ENCODE measurements around the gene ARMC5. TPM values are rescaled to one million over a fixed set of nuclear protein-coding genes. Genes with fewer than 3 reads are reported as not detected.
"Not testable (repeated sequence)": the region's sequence is repeated elsewhere in the genome, so short reads cannot be mapped to it uniquely, and the experiment has no call there.

The ARMC5 gene
- total RNA-seq, 1 donor from 2014 or later: 4.2 TPM

DNA sequence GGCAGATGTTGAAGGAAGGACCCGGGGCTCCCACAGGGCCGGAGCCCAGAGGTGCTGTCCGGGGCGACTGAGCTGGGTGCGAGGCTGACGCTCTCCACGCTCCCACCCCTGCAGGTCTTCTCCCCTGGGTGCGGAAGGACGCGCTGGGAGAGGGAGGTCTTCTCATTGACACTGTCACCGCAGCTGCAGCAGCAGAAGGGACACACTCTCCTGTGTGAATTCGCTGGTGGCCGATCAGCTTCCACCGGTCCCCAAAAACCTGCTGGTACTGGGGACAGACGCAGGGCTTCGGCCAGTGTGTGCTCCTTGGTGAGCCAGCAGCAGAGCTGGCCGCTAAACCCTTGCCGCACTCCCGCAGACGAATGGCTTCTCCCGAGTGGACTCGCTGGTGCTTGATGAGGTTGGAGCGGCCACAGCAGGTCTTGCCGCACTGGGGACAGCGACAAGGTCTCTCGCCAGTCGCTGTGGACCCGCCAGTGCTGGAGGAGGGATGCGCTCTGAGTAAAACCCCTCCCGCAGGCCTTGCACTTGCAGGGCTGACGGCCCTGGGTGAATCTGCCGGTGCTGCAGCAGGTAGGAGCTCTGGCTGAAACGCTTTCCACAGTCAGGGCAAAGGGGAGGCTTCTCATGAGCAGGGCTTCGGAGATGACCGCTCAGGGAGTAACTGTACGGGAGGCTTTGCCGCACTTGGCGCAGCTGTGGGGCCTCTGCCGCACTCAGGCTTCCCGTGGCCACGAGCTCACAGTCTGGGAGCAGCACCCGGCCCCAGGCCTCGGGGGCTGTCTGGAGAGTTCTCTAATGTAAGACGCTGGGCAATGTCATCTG is 22.9 kb upstream of the ARMC5 start:
- no peak overlapping the region for H3K4me3 ChIP-seq (ENCODE audit: low read depth, low read length)
- TF ChIP-seq, protein P1, sequence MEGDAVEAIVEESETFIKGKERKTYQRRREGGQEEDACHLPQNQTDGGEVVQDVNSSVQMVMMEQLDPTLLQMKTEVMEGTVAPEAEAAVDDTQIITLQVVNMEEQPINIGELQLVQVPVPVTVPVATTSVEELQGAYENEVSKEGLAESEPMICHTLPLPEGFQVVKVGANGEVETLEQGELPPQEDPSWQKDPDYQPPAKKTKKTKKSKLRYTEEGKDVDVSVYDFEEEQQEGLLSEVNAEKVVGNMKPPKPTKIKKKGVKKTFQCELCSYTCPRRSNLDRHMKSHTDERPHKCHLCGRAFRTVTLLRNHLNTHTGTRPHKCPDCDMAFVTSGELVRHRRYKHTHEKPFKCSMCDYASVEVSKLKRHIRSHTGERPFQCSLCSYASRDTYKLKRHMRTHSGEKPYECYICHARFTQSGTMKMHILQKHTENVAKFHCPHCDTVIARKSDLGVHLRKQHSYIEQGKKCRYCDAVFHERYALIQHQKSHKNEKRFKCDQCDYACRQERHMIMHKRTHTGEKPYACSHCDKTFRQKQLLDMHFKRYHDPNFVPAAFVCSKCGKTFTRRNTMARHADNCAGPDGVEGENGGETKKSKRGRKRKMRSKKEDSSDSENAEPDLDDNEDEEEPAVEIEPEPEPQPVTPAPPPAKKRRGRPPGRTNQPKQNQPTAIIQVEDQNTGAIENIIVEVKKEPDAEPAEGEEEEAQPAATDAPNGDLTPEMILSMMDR (IDR thresholded peaks at IDR 0.05; ENCODE audit: insufficient read depth, low read length, severe bottlenecking): no peak
- FAIRE-seq: no peak
- no peaks in the 10 kb centered on the region for H3K27me3 ChIP-seq (ENCODE audit: control insufficient read depth, insufficient read depth, low read length)
- DNase-seq (ENCODE audit: low read depth): no peak
- H3K36me3 ChIP-seq (ENCODE audit: control insufficient read depth, insufficient read depth, low read length): no peaks in the 10 kb centered on the region

DNA sequence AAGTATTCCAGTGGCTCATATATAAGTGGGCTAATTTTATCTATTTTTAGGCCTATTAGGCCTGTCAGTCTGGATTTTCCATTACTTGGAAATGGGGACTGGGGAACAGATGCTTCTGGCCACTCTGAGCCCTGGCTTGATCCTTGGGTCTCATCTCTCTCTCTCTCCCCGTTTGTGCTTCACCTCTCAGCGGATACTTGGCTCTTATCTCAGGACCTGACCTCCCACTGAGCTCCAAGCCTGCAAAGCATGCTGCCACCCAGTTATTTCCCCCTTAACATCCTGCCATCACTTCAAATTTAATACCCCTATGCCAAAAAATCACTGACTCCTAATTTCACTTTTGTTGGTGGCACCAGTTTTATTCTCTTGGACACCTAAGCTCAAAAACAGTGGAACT is 20.9 kb upstream of the ARMC5 start:
- Histone ChIP-seq H3K36me3 (ENCODE audit: control insufficient read depth, insufficient read depth, low read length) (no peaks in the 10 kb centered on the region), H3K4me3 (ENCODE audit: low read depth, low read length) (no peak overlapping the region), H3K27me3 (ENCODE audit: control insufficient read depth, insufficient read depth, low read length) (no peaks in the 10 kb centered on the region)
- DNase-seq (ENCODE audit: low read depth) (no peak), FAIRE-seq (no peak)
- TF ChIP-seq, protein P1 (IDR thresholded peaks at IDR 0.05; ENCODE audit: insufficient read depth, low read length, severe bottlenecking): no peak

DNA sequence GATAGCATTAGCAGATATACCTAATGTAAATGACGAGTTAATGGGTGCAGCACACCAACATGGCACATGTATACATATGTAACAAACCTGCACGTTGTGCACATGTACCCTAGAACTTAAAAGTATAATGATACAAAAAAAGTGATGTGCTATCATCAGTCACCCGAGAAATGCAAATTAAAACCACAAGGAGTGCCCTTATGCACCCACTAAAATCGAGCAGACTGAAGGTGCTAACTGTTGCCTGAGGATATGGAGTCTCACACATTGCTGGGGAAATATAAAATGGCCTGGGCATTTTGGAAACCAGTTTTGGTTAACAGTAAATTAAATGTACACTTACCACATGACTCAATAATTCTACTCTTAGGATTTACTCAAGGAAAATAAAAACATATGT is 20.3 kb upstream of the ARMC5 start:
- not testable (repeated sequence) for FAIRE-seq; H3K36me3 ChIP-seq (ENCODE audit: control insufficient read depth, insufficient read depth, low read length); H3K4me3 ChIP-seq (ENCODE audit: low read depth, low read length); H3K27me3 ChIP-seq (ENCODE audit: control insufficient read depth, insufficient read depth, low read length); DNase-seq (ENCODE audit: low read depth)

DNA sequence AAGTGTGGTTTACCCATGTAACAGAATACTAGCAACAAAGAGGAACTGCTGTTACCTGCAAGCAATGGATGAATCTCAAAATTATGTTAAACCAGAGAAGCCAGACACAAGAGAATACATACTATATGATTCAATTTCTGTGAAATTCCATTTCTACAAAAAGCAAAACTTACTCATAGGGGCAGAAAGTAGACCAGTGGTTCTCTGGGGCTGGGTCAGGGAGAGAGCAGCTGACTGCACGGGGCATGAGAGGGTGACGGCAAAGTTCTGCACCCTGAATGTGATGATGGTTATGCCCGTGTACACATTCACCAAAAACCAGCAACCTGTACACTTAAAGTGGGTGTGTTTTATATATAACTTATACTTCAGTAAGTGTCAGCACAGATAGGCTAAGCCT is 19.8 kb upstream of the ARMC5 start:
- Histone ChIP-seq H3K36me3 (ENCODE audit: control insufficient read depth, insufficient read depth, low read length) (no peaks in the 10 kb centered on the region), H3K27me3 (ENCODE audit: control insufficient read depth, insufficient read depth, low read length) (no peaks in the 10 kb centered on the region), H3K4me3 (ENCODE audit: low read depth, low read length) (no peak overlapping the region)
- no peak for FAIRE-seq
- TF ChIP-seq, protein P1 (IDR thresholded peaks at IDR 0.05; ENCODE audit: insufficient read depth, low read length, severe bottlenecking): no peak
- DNase-seq (ENCODE audit: low read depth): no peak

DNA sequence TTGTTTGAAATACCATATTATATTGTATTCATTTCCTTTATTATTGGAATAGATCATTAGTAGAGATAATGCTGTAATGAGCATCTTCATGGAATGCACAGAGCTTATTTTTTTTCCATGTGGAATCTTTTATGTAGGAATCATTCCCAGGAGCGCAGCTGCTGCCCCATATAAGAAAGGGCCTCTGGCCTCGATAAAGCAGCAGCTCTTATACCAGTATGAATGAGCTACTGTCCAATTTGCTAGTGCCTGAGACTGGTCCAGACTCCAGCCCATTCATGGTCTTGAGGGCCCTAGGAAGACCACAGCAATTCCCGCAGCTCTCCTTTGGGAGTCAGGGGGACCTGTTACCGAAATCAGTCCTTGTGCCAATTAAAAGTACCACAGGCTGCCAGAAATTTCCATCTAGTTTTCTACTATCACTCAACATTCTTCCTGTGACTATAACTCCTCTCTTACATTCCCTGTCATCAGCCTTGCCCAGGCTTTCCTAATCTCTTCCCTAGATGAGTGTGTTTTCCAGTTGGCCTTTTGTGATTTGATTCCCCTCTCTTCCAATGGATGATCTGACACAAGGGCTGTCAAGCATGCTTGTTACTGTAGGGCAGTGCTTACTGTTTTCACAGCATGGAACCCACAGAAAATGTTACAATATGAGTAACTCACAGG is 18.7 kb upstream of the ARMC5 start:
- H3K4me3 ChIP-seq (ENCODE audit: low read depth, low read length): no peak overlapping the region
- no peaks in the 10 kb centered on the region for H3K27me3 ChIP-seq (ENCODE audit: control insufficient read depth, insufficient read depth, low read length)
- no peaks in the 10 kb centered on the region for H3K36me3 ChIP-seq (ENCODE audit: control insufficient read depth, insufficient read depth, low read length)
- DNase-seq (ENCODE audit: low read depth) (no peak), FAIRE-seq (no peak)
- TF ChIP-seq, protein P1 (IDR thresholded peaks at IDR 0.05; ENCODE audit: insufficient read depth, low read length, severe bottlenecking): no peak

DNA sequence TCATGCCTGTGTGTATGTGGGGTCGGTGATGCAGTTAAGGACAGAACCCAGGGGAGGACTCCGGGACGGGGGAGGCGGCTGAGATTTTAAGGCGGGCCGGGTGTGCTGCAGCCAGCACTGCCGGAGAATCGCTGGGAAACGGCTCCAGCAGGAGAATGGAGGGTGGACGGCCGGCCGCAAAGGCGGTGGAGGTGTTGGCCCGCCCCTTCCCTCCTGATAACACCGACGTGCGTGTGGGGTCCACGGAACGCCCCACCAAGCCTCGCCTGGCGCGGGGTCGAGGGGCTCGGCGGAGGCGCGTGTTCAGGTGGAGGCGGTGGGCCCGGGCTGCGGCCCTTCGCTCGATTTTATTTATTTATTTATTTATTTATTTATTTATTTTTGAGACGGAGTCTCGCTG is 17.3 kb upstream of the ARMC5 start:
- DNase-seq (ENCODE audit: low read depth): no peak
- Histone ChIP-seq H3K4me3 (ENCODE audit: low read depth, low read length) (no peak overlapping the region), H3K27me3 (ENCODE audit: control insufficient read depth, insufficient read depth, low read length) (no peaks in the 10 kb centered on the region), H3K36me3 (ENCODE audit: control insufficient read depth, insufficient read depth, low read length) (no peaks in the 10 kb centered on the region)
- FAIRE-seq: no peak
- TF ChIP-seq, protein P1 (IDR thresholded peaks at IDR 0.05; ENCODE audit: insufficient read depth, low read length, severe bottlenecking): no peak

DNA sequence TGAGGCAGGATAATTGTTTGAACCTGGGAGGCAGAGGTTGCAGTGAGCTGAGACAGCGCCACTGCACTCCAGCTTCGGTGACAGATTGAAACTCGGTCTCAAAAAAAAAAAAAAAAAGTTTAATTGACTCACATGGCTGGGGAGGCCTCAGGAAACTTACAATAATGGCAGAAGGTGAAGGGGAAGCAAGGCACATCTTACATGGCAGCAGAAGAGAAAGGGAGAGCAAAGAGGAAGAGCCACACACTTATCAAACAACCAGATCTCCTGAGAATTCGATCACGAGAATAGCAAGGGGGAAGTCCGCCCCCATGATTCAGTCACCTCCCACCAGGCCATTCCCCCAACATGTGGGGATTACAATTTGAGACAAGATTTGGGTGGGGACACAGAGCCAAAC is 13.4 kb upstream of the ARMC5 start:
- not testable (repeated sequence) for DNase-seq (ENCODE audit: low read depth); H3K27me3 ChIP-seq (ENCODE audit: control insufficient read depth, insufficient read depth, low read length); FAIRE-seq; H3K4me3 ChIP-seq (ENCODE audit: low read depth, low read length); H3K36me3 ChIP-seq (ENCODE audit: control insufficient read depth, insufficient read depth, low read length)

Measured in bronchial epithelial cell (primary cell).